HT-29 (cell line): Measurements from ENCODE around the gene RPL10A. TPM values are rescaled to one million over a fixed set of nuclear protein-coding genes. Genes with fewer than 3 reads are reported as not detected.
"Not testable (repeated sequence)": the region's sequence is repeated elsewhere in the genome, so short reads cannot be mapped to it uniquely, and the experiment has no call there.

Experiments used
- DNase-seq: peaks from one replicate; pipeline ENCODE4 v3.0.0-alpha.2; 2015; ENCODE audit warnings: low spot score
- total RNA-seq: library from RNA; depleted of rRNA; stranded (reverse); fragments of >200 nt; shearing (Covaris generic); gene quantifications from 2 replicates; pipeline ENCODE4 v1.2.3, GENCODE V29; 2014; rRNA removed

The RPL10A gene
- total RNA-seq = 1,706 and 1,805 TPM in 2 replicates

- peak; percentile 96 for DNase-seq
Observed at GRCh38 chr6:35468181-35468979, at the start of gene RPL10A. Gene RPL10A (plus strand): TSS chr6:35468401. CDS start chr6:35468435, 34 bp downstream.

GRCh38 chr6:35419417-35419816, 48.8 kb upstream of the RPL10A start:
- DNase-seq = no peak

GRCh38 chr6:35419961-35420360, 48.2 kb upstream of the RPL10A start:
- DNase-seq = no peak

DNA sequence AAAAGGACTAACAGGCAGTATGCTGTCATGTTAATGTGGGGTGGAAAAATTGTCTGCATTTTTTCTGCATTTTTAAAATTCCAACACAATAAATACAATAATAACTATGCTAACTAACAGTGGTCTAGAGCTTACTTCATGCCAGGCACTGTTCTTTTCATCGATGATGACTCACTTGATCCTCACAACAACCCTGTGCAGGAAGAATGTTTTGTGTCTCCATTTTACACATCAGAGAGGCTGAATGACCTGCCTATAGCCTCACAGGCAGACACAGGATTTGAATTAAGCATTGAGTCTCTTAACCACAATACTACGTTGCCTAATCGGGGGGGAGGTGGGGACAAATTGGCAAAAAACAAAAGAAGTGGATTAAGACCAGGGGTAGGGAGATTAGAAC, 42.9 kb upstream of the RPL10A start:
- no peak for DNase-seq

GRCh38 chr6:35426074-35426473, 42.1 kb upstream of the RPL10A start:
- no peak for DNase-seq

DNA sequence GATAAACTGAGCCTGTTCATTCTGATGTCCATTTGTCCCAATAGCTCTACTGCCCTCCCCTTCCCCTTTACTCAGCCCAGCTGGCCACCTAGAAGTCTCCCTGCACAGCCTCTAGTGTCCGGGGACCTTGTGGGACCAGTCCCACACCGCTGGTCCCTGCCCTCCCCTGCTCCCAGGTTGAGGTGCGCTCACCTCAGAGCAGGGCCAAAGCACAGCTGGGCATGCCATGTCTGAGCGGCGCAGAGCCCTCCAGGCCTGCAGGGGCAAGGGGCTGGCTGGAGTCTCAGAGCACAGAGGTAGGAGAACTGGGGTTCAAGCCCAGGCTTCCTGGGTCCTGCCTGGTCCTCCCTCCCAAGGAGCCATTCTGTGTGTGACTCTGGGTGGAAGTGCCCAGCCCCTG, 40.8 kb upstream of the RPL10A start:
- DNase-seq = no peak

GRCh38 chr6:35427851-35428321, 40.3 kb upstream of the RPL10A start:
- no peak for DNase-seq

DNA sequence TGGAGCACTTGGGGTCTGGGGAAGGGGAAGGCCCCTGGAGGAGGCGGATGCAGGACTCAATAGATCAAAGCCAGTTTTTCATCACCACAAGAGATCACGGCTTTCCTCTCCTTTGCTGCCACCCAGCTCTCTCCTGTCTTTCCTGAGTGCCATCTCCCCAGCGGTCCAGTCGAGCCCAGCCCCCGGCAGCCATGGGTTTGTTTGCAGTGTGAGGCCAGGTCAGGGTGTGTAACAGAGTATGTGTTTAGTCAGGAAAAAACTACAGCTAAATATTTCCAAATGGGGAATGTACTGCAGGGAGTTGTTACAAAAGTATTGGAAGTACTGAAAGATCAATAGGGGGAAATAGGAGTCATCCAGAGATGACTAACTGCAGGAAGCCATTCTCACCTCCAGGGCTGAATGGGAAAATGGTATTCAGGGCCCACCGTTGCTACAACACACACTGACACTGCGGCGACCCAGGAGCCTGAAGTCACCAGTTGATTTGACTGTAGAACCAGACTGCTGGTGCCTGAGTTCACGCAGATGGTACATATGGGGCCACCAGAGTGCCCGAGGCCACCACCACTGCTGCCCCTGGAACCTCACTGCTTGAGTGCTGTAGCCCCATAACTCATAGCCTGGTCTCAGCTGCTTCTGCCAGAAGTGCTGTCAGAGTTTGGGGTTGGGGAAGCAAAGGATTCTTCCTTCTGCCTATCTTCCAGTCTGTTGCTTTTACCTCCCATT, 39.6 kb upstream of the RPL10A start:
- DNase-seq = no peak

- DNase-seq = no peak
Observed at GRCh38 chr6:35429463-35429862, 38.7 kb upstream of the RPL10A start.

GRCh38 chr6:35432291-35432690, 35.9 kb upstream of the RPL10A start:
- no peak for DNase-seq

- not testable (repeated sequence) for DNase-seq
Observed at GRCh38 chr6:35432702-35433101, 35.5 kb upstream of the RPL10A start.

GRCh38 chr6:35435074-35435837, 32.9 kb upstream of the RPL10A start:
- DNase-seq = no peak

GRCh38 chr6:35436071-35436857, 31.9 kb upstream of the RPL10A start:
- DNase-seq = no peak

DNA sequence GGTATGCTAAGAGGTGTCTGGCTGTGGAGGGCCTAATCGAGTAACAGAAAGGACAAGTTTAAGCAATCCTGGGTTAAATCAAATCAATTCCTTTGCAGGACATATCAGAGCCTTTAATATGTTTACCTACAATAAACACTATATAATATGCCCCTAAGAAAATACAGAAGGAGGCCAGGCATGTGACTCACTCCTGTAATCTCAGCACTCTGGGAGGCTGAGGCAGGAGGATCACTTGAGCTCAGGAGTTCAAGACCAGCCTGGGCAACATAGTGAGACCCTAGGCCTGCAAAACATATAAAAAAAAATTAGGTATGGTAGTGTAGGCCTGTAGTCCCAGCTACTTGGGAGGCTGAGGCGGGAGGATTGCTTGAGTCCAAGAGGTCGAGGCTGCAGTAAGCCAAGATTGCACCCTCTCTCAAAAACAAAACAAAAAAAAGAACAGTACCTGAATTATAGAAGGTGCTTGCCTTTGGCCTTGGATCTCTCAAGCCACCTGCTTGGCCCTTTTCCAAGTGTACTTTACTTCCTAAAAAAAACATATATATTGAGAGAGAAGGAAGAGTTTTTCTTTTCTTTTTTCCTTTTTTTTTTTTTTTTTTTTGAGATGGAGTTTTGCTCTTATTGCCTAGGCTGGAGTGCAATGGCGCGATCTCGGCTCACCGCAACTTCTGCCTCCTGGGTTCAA, 29.7 kb upstream of the RPL10A start:
- DNase-seq = not testable (repeated sequence)

DNA sequence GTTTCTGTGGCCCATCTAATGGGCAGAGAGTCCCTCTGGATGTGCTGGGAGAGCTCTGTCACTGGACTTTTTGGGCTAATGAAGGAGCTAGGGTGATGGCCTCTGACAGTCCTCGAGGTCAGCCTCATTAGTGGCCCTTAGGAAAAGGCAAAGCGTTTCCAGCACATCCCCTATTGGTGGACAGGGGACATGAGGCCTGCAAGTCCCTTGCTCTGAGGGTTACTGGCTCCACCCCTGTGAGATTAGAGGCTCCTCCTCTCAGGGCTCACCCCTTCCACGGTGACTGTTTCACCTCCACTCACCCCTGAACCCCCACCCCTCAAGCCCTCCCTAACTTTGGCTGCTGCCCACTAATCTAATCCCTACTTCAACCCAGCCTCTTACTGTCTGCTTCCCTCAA, 28.9 kb upstream of the RPL10A start:
- no peak for DNase-seq

DNA sequence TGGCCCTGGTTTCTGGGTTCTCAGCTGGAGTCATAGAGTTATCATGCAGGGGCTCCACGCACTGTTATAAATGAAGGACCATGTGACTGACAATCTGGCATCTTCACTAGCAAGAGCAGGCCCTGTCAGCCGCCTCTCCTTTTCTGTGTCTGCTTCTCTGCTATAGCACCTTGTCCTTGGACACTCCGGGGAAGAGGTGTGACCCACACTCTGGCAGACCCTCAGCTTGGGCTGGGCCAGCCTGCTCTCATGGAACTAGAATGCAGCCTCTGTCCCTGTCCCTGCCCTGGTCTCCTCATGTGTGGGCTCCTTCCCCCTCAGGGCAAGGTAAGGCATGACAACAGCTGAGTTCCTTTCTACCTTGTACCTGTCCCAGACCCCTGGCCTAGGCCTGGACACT, 27.0 kb upstream of the RPL10A start:
- DNase-seq = no peak

GRCh38 chr6:35441642-35442041, 26.6 kb upstream of the RPL10A start:
- DNase-seq = no peak

DNA sequence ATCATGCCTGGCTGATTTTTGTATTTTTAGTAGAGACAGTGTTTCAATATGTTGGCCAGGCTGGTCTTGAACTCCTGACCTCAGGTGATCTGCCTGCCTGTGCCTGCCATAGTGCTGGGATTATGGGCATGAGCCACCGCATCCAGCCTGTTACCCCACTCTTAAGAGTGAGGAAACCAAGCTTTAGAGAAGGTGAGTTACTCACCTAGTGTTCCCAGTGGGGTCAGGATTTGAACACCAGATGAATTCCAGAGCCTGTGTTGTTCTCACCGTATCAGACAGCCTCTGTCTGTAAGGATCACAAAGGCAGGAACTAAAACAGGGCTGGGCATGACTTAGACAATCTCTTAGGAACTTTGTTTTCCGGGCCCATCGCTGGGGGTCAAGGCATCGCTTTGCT, 25.5 kb upstream of the RPL10A start:
- DNase-seq = no peak

DNA sequence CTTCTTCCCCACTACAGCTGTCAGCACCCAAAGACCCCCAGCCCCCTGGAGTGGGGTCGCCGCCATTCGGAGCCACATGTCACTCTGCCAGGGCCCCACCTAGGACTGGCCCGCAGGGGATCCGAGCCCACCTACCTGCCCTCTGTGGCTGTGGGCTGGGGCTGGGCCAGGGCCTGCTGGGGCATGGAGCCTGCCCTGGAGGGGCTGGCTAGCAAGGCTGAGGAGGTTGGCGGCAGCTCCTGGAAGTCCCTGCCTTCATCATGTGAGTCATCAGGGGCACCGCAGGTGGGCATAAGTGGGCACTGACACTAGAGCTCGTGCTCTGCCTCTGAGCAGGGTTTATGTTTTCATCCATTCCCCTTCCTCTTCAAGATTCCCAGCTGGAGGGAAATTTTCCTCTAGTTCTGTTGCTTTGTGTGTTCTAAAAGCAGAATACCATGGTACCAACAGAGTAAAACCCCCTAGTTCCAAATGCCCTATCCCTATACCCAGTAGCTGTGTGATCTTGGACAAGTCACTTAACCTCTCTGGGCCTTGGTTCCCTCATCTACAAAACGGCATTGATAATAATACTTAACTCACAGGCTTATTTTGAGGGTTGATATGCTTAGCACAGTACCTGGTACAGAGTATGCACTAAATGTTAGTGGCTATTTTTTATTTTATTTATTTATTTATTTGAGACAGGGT, 24.7 kb upstream of the RPL10A start:
- DNase-seq = no peak

DNA sequence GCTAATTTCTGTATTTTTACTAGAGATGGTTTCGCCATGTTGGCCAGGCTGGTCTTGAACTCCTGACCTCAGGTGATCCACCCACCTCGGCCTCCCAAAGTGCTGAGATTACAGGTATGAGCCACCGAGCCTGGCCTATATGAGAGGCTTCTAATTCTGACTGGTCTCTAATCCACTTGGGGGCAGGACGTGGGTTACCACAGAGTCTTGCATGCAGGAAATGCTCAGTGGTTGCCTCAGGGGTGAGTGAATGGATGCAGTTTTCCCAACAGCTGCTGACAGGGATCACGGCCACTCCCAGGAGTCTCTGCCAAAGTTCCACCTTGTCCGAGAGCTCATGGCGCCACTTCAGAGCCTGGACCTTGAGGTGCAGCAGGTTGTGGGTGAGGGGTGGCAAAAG, 22.5 kb upstream of the RPL10A start:
- no peak for DNase-seq
